HG03575 (cell line): ENCODE data around the gene SLC36A4.
"Not testable (repeated sequence)": the region's sequence is repeated elsewhere in the genome, so short reads cannot be mapped to it uniquely, and the experiment has no call there.

Source experiments
- ATAC-seq: cut with Tn5 transposase; IDR thresholded peaks from one replicate; pipeline ENCODE4 v1.9.1; 2021; ENCODE audit not compliant: unreplicated experiment, insufficient number of reproducible peaks, low FRiP score; ENCODE audit errors: extremely low read depth

The SLC36A4 gene

GRCh38 chr11:93198215-93198845 is 539 bp upstream of the SLC36A4 start:
- no peak for ATAC-seq

- peak; percentile 13 for ATAC-seq
Measured at GRCh38 chr11:93196816-93197379, 893 bp downstream of the SLC36A4 start.

- ATAC-seq, result no peak
Measured at GRCh38 chr11:93194673-93195291, 3.0 kb downstream of the SLC36A4 start.

GRCh38 chr11:93193731-93194130 is 4.1 kb downstream of the SLC36A4 start:
- ATAC-seq, result no peak

- no peak for ATAC-seq
Measured at GRCh38 chr11:93192163-93192562, 5.6 kb downstream of the SLC36A4 start.

- no peak for ATAC-seq
Measured at GRCh38 chr11:93189462-93189861, 8.3 kb downstream of the SLC36A4 start.

- no peak for ATAC-seq
Measured at GRCh38 chr11:93188726-93189125, 9.1 kb downstream of the SLC36A4 start.

GRCh38 chr11:93187290-93187689 is 10.5 kb downstream of the SLC36A4 start:
- ATAC-seq, result no peak

- ATAC-seq, result not testable (repeated sequence)
Measured at GRCh38 chr11:93177891-93178290, 19.9 kb downstream of the SLC36A4 start.

- no peak for ATAC-seq
Measured at GRCh38 chr11:93169950-93170561, 27.7 kb downstream of the SLC36A4 start.

GRCh38 chr11:93169143-93169542 is 28.6 kb downstream of the SLC36A4 start:
- no peak for ATAC-seq

GRCh38 chr11:93166862-93167261 is 30.9 kb downstream of the SLC36A4 start:
- ATAC-seq, result peak; percentile 49

GRCh38 chr11:93166194-93166593 is 31.6 kb downstream of the SLC36A4 start:
- ATAC-seq, result no peak

GRCh38 chr11:93160808-93161207 is 37.0 kb downstream of the SLC36A4 start:
- ATAC-seq, result no peak

GRCh38 chr11:93160156-93160555 is 37.6 kb downstream of the SLC36A4 start:
- ATAC-seq, result no peak

GRCh38 chr11:93159721-93160120 is 38.1 kb downstream of the SLC36A4 start:
- ATAC-seq, result no peak

GRCh38 chr11:93155738-93156137 is 42.1 kb downstream of the SLC36A4 start:
- ATAC-seq, result no peak

GRCh38 chr11:93145390-93145915 is 52.3 kb downstream of the SLC36A4 start:
- no peak for ATAC-seq

GRCh38 chr11:93143800-93144199 is 54.0 kb downstream of the SLC36A4 start:
- peak; percentile 45 for ATAC-seq

- ATAC-seq, result no peak
Measured at GRCh38 chr11:93143186-93143585, 54.6 kb downstream of the SLC36A4 start.
